Trophoblast cell (in vitro differentiated cells and primary cell): Measurements from ENCODE around the gene CCDC157.

ENCODE experiments used
- DNase-seq, 2 donors: peaks; one replicate each; pipeline ENCODE4 v3.0.0-alpha.2; 2016
- H2AFZ ChIP-seq: 2 replicates; pipeline ENCODE4 v1.6.1; 2013; ENCODE audit warnings: low read length, moderate library complexity, mild to moderate bottlenecking; ENCODE audit not compliant: insufficient read depth, poor library complexity
- H2AK5ac ChIP-seq: 2 replicates; pipeline ENCODE4 v1.6.1; 2013; ENCODE audit warnings: mild to moderate bottlenecking, low read length
- H2BK120ac ChIP-seq: 2 replicates; pipeline ENCODE4 v1.6.1; 2013; ENCODE audit warnings: low read length, mild to moderate bottlenecking, moderate library complexity; ENCODE audit not compliant: insufficient read depth, poor library complexity
- H2BK12ac ChIP-seq: 2 replicates; pipeline ENCODE4 v1.6.1; 2013; ENCODE audit warnings: mild to moderate bottlenecking, low read length, moderate library complexity
- H2BK5ac ChIP-seq: 2 replicates; pipeline ENCODE4 v1.6.1; 2013; ENCODE audit warnings: low read length, low read depth, moderate library complexity, mild to moderate bottlenecking; ENCODE audit not compliant: poor library complexity
- H3K14ac ChIP-seq: 2 replicates; pipeline ENCODE4 v1.6.1; 2013; ENCODE audit warnings: mild to moderate bottlenecking, low read length
- H3K18ac ChIP-seq: 2 replicates; pipeline ENCODE4 v1.6.1; 2013; ENCODE audit warnings: mild to moderate bottlenecking, low read length
- H3K23ac ChIP-seq: 2 replicates; pipeline ENCODE4 v1.6.1; 2013; ENCODE audit warnings: low read length
- H3K27ac ChIP-seq: 2 replicates; pipeline ENCODE4 v1.5.1; 2013; ENCODE audit warnings: low read depth, mild to moderate bottlenecking, inconsistent platforms, low read length, moderate library complexity
- H3K27me3 ChIP-seq: 2 replicates; pipeline ENCODE4 v1.6.1; 2013; ENCODE audit warnings: inconsistent platforms, mild to moderate bottlenecking, low read length, moderate library complexity; ENCODE audit not compliant: insufficient read depth
- H3K36me3 ChIP-seq, 2 experiments: 1 replicate in 1 of 2; 2 replicates in 1 of 2; pipeline ENCODE4 v1.6.1; 2013; ENCODE audit warnings: low read length in 2 of 2, mild to moderate bottlenecking in 2 of 2, moderate library complexity in 1 of 2; ENCODE audit not compliant: insufficient read depth in 2 of 2, control insufficient read depth in 1 of 2
- H3K4ac ChIP-seq: 2 replicates; pipeline ENCODE4 v1.6.1; 2013; ENCODE audit warnings: low read depth, mild to moderate bottlenecking, low read length, moderate library complexity
- H3K4me1 ChIP-seq, 2 experiments: 1 replicate in 1 of 2; 2 replicates in 1 of 2; pipeline ENCODE4 v1.6.1; 2013; ENCODE audit warnings: low read length in 2 of 2, mild to moderate bottlenecking in 2 of 2, moderate library complexity in 1 of 2; ENCODE audit not compliant: insufficient read depth in 2 of 2, control insufficient read depth in 1 of 2
- H3K4me2 ChIP-seq: 2 replicates; pipeline ENCODE4 v1.6.1; 2013; ENCODE audit warnings: inconsistent platforms, mild to moderate bottlenecking, low read length, moderate library complexity
- H3K4me3 ChIP-seq: 2 replicates; pipeline ENCODE4 v1.5.1; 2013; ENCODE audit warnings: mild to moderate bottlenecking, low read depth, low read length, inconsistent platforms
- H3K79me1 ChIP-seq: one replicate; pipeline ENCODE4 v1.6.1; 2013; ENCODE audit warnings: low read length
- H3K79me2 ChIP-seq: 2 replicates; pipeline ENCODE4 v1.6.1; 2013; ENCODE audit warnings: low read length, mild to moderate bottlenecking; ENCODE audit not compliant: control insufficient read depth, insufficient read depth, poor library complexity
- H3K9ac ChIP-seq: 2 replicates; pipeline ENCODE4 v1.6.1; 2013; ENCODE audit warnings: mild to moderate bottlenecking, low read length
- H3K9me3 ChIP-seq: 2 replicates; pipeline ENCODE4 v1.6.1; 2013; ENCODE audit warnings: low read depth, mild to moderate bottlenecking, control low read depth, inconsistent platforms, low read length; ENCODE audit not compliant: insufficient read depth
- H4K12ac ChIP-seq: 2 replicates; pipeline ENCODE4 v1.6.1; 2013; ENCODE audit warnings: low read depth, mild to moderate bottlenecking, low read length, moderate library complexity
- H4K8ac ChIP-seq: 2 replicates; pipeline ENCODE4 v1.6.1; 2013; ENCODE audit warnings: low read depth, mild to moderate bottlenecking, low read length, moderate library complexity
- H4K91ac ChIP-seq: one replicate; pipeline ENCODE4 v1.6.1; 2013; ENCODE audit warnings: low read depth, mild to moderate bottlenecking, low read length, moderate library complexity
- WGBS: extraction: QIAGEN DNeasy Blood & Tissue Kit; methylation state at CpG from one replicate; pipeline ENCODE4 v1.1.7; 2013; ENCODE audit warnings: missing lambda C conversion rate; ENCODE audit not compliant: insufficient read length, insufficient coverage; ENCODE audit errors: extremely low coverage; 5-methylcytosine and 5-hydroxymethylcytosine counted together

CCDC157 gene

DNA sequence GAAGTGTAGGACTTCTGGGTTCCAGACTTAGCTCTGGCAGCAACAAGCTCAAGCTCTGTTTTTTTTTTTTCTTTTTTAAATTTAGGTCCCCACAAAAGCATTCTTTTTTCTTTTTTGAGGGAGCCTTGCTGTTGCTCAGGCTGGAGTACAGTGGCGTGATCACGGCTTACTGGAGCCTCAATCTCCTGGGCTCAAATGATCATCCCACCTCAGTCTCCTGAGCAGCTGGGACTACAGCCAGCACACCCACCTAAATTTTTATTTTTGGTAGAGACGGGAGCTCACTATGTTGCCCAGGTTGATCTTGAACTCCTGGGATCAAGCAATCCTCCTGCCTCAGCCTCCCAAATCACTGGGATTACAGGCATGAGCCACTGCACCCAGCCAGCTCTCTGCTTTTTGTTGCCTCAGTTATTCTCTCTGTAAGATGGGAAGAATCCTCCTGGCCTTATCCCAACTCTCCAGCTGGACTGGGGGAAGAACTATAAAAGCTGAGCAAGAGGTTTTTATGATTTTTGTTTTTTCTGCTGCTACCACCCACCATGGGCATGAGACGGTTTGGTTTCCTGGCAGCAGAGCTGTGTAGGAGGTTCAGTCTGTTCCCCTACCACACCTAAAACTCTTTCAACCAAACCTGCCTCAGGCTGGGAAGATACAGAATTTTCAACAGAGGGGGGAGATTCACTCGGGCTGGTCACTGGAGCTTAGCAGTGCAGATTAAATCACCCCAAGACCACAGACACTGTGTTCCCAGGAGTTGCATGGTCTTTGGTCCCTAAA lies 57.1 kb downstream of the CCDC157 start:
- Histone ChIP-seq H4K12ac (no peak overlapping the region), H3K4me2 (no peak overlapping the region), H3K27ac (no peak overlapping the region), H3K4me3 (no peak overlapping the region), H3K27me3 (no peaks in the 10 kb centered on the region), H3K4ac (no peak overlapping the region), H3K79me1 (no peaks in the 10 kb centered on the region), H2BK120ac (no peak overlapping the region), H2BK5ac (no peak overlapping the region), H3K79me2 (no peaks in the 10 kb centered on the region), H3K14ac (no peak overlapping the region), H3K9me3 (no peaks in the 10 kb centered on the region), H2AFZ (no peak overlapping the region), H4K8ac (no peak overlapping the region), H3K18ac (no peak overlapping the region), H3K36me3 (peaks cover 6 to 13% of the 10 kb centered on the region in 2 experiments), H2AK5ac (no peak overlapping the region), H4K91ac (no peak overlapping the region), H3K4me1 (peaks cover 0 to 3% of the 10 kb centered on the region in 2 experiments), H2BK12ac (no peak overlapping the region), H3K23ac (no peak overlapping the region), H3K9ac (no peak overlapping the region)
- no peak for DNase-seq
- no CpG with 5 or more reads among the region's 5 CpGs for whole genome bisulfite sequencing

DNA sequence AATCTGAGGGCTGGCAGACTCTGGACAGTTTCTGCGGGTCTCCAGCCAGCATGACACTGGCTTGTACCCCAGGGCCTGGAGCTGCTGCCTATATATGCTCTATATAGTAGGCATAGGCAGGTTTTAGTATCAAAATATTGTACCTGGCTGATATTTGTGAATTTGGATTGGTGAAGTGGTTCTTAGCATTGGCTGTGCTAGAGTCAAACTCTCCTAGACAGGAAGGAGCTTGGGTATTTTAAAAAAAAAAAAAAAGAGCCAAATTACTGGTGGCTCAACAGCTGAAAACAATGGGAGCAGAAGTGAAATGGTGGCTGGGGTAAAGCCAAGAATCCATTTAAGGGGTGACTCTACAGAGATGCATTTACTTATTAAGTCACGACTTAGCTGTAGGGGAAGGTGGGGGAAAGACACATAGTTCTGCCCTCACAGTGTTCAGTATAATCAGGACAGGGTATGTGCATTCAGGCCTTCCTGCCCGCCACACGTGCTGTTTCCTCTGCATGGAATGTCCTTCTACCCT lies 57.8 kb downstream of the CCDC157 start:
- Histone ChIP-seq H3K36me3 (peaks cover 6 to 13% of the 10 kb centered on the region in 2 experiments), H4K91ac (no peak overlapping the region), H2AFZ (no peak overlapping the region), H2BK120ac (no peak overlapping the region), H3K27me3 (no peaks in the 10 kb centered on the region), H3K27ac (no peak overlapping the region), H2BK12ac (no peak overlapping the region), H3K79me1 (no peaks in the 10 kb centered on the region), H2BK5ac (no peak overlapping the region), H3K23ac (no peak overlapping the region), H3K79me2 (no peaks in the 10 kb centered on the region), H3K4me2 (no peak overlapping the region), H3K9ac (no peak overlapping the region), H3K14ac (no peak overlapping the region), H3K9me3 (no peaks in the 10 kb centered on the region), H4K8ac (no peak overlapping the region), H3K18ac (no peak overlapping the region), H4K12ac (no peak overlapping the region), H3K4ac (no peak overlapping the region), H3K4me1 (no peaks in the 10 kb centered on the region), H2AK5ac (no peak overlapping the region), H3K4me3 (no peak overlapping the region)
- WGBS: no CpG with 5 or more reads among the region's 4 CpGs
- DNase-seq: no peak

DNA sequence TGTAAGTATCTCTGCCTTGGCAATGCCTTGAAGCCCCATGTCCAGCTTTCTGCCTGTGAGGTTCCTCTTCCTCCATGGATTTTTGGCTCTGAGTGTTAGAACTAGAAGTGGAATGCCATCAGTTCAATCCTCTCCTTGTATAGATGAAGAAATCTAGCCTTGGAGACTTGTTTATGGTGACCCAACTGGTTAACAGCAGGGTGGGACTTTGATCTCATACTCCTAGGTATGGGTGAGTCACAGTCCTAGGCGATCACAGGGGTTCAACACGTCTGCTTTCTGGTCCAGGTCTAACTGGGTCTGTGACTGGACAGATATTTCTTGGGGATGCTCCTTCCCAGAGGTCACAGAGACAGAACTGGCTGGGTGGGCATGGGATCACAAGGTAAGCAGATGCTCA lies 59.6 kb downstream of the CCDC157 start:
- Histone ChIP-seq H3K9ac (no peak overlapping the region), H3K27ac (no peak overlapping the region), H3K36me3 (peaks cover 6 to 13% of the 10 kb centered on the region in 2 experiments), H2BK12ac (no peak overlapping the region), H3K4me2 (no peak overlapping the region), H2AFZ (no peak overlapping the region), H2BK120ac (no peak overlapping the region), H3K4me3 (no peak overlapping the region), H3K14ac (no peak overlapping the region), H3K4me1 (peaks cover 0 to 3% of the 10 kb centered on the region in 2 experiments), H3K79me2 (no peaks in the 10 kb centered on the region), H4K91ac (no peak overlapping the region), H3K4ac (no peak overlapping the region), H3K9me3 (no peaks in the 10 kb centered on the region), H4K12ac (no peak overlapping the region), H4K8ac (no peak overlapping the region), H3K27me3 (no peaks in the 10 kb centered on the region), H2BK5ac (no peak overlapping the region), H3K79me1 (no peaks in the 10 kb centered on the region), H3K23ac (no peak overlapping the region), H2AK5ac (no peak overlapping the region), H3K18ac (no peak overlapping the region)
- no peak for DNase-seq
- no CpG with 5 or more reads among the region's 2 CpGs for WGBS

DNA sequence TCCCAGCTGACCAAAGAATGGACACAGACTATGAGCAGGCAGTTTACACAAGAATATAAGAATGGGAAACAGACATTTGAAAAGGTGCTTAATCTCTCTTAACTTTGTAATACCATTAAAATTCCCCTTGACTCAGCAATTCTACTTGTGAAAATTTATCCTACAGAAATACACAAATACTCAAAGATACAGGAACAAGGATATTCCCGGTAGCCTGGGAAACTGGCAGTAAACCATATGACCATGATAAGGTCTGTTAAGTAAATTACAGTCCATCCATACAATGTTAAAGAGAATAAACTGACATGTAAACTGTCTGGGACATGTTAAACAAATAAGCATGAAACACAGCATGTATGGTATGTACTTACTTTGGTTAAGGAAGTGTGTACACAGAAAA lies 60.0 kb downstream of the CCDC157 start:
- no peak overlapping the region for H2BK5ac ChIP-seq
- H2AFZ ChIP-seq: no peak overlapping the region
- no peaks in the 10 kb centered on the region for H3K9me3 ChIP-seq
- no peak overlapping the region for H4K12ac ChIP-seq
- no peak overlapping the region for H3K27ac ChIP-seq
- no peak overlapping the region for H2BK12ac ChIP-seq
- no peak overlapping the region for H3K4me3 ChIP-seq
- H3K9ac ChIP-seq: no peak overlapping the region
- no peak overlapping the region for H3K4ac ChIP-seq
- H4K8ac ChIP-seq: no peak overlapping the region
- H2AK5ac ChIP-seq: no peak overlapping the region
- H4K91ac ChIP-seq: no peak overlapping the region
- H3K4me1 ChIP-seq: peaks cover 0 to 3% of the 10 kb centered on the region in 2 experiments
- DNase-seq: no peak
- H3K14ac ChIP-seq: no peak overlapping the region
- no peak overlapping the region for H3K18ac ChIP-seq
- H3K27me3 ChIP-seq: no peaks in the 10 kb centered on the region
- H3K4me2 ChIP-seq: no peak overlapping the region
- H3K79me1 ChIP-seq: no peaks in the 10 kb centered on the region
- H3K23ac ChIP-seq: no peak overlapping the region
- H3K79me2 ChIP-seq: no peaks in the 10 kb centered on the region
- no peak overlapping the region for H2BK120ac ChIP-seq
- no CpG with 5 or more reads among the region's 1 CpG for WGBS
- H3K36me3 ChIP-seq: peaks cover 6 to 13% of the 10 kb centered on the region in 2 experiments
